Adrenal gland (tissue), 12 donors: ENCODE measurements around the gene GPT2. TPM values are rescaled to one million over a fixed set of nuclear protein-coding genes. Genes with fewer than 3 reads are reported as not detected.

ENCODE experiments used
- DNase-seq, 7 donors: peaks; one replicate each; pipeline ENCODE4 v3.0.0-alpha.2; 2019 to 2020
- H3K27ac ChIP-seq, 5 donors: fragments of 200-600 bp; sonication (generic) in 4 of 5; 1 replicate in 3 of 5; 2 replicates in 2 of 5; pipeline versions ENCODE4 v1.5.1 to v1.8.0; 2016 to 2020; ENCODE audit warnings: mild to moderate bottlenecking in 1 of 5
- H3K27me3 ChIP-seq: fragments of 200-600 bp; 2 replicates; pipeline ENCODE4 v1.8.0; 2021
- H3K36me3 ChIP-seq, 2 donors: fragments of 200-600 bp; replicated peaks in 1 of 2; 1 replicate in 1 of 2; 2 replicates in 1 of 2; pipeline versions ENCODE4 v1.5.1 to v1.8.0; 2018 to 2022
- H3K4me1 ChIP-seq, 2 donors: fragments of 200-600 bp; replicated peaks in 1 of 2; 1 replicate in 1 of 2; 2 replicates in 1 of 2; pipeline versions ENCODE4 v1.5.1 to v1.8.0; 2018 to 2021
- H3K4me3 ChIP-seq, 4 donors: fragments of 200-600 bp; sonication (generic) in 3 of 4; one replicate each; pipeline ENCODE4 v1.5.1; 2016 to 2018
- H3K9me3 ChIP-seq, 3 donors: fragments of 200-600 bp; sonication (generic) in 1 of 3; replicated peaks in 1 of 3; 1 replicate in 2 of 3; 2 replicates in 1 of 3; pipeline versions ENCODE4 v1.5.1 to v1.8.0; 2016 to 2021
- CTCF ChIP-seq, 6 experiments: fragments of 450-650 bp in 4 of 6; fragments of 200-600 bp in 2 of 6; sonication (generic) in 1 of 6; IDR thresholded peaks; 1 replicate in 5 of 6; 2 replicates in 1 of 6; pipeline versions ENCODE4 v1.5.1 to v1.8.0; 2016 to 2021; ENCODE audit warnings: antibody characterized with exemption in 6 of 6, mild to moderate bottlenecking in 2 of 6, moderate library complexity in 1 of 6
- POLR2A ChIP-seq, 2 donors: fragments of 450-650 bp; IDR thresholded peaks; one replicate each; pipeline ENCODE4 v1.6.1; 2017; ENCODE audit warnings: antibody characterized with exemption in 2 of 2, mild to moderate bottlenecking in 2 of 2, moderate library complexity in 1 of 2
- WGBS, 4 donors: extraction: QIAGEN DNeasy Blood & Tissue Kit in 2 of 4; methylation state at CpG; one replicate each; pipeline versions ENCODE4 v1.1.5 to v1.1.7; 2013 to 2017; 5-methylcytosine and 5-hydroxymethylcytosine counted together
- intact Hi-C, 2 donors: fragments of 100-400 bp; cut with DNase I; formaldehyde crosslinking; loops; one replicate each; pipeline versions ENCODE4 v1.14.1 to v1.15.0; 2022 to 2023
- polyA plus RNA-seq, 3 donors: library from polyadenylated mRNA; stranded (reverse); fragments of 200-250 nt in 2 of 3; fragments of 350-450 nt in 1 of 3; fragmentation: Illumina TruSeq in 1 of 3; extraction: RNeasy Lipid Tissue Mini Kit (QIAGEN cat#74804) in 1 of 3; gene quantifications; one replicate each; pipeline ENCODE4 v1.2.3, GENCODE V29; 2013 to 2014
- total RNA-seq, 9 donors: library from RNA; depleted of rRNA in 4 of 9; stranded (reverse); fragments of >200 nt in 4 of 9; fragments of 120-200 nt in 1 of 9; fragmentation: NEBNext Ultra II Directional in 1 of 9; extraction: Animal tissue kit (Norgen Biotek cat#: 25700) in 1 of 9; gene quantifications; one replicate each; pipeline versions ENCODE4 v1.1.0 to v1.2.4, GENCODE V29; 2013 to 2023
- donor health status: healthy with polysubstance abuse.
- donor health status: Bipolar disorder and iron deficiency.
- donor health status: DM: yes; HTN: yes; CAD: no.
- donor health status: DM: no; HTN: no; CAD: no.
- donor health status: DM: no; HTN: no; CAD: no.
- donor health status: DM: yes; HTN: yes; CAD: no.

GPT2 gene
- total and polyA plus RNA-seq, 12 donors = 10.3 to 70.8 (median 21.2) TPM

GRCh38 chr16:46871597-46871996 lies 12.6 kb upstream of the GPT2 start:
- Histone ChIP-seq H3K27ac (no peak overlapping the region), H3K36me3 (no peaks in the 10 kb centered on the region), H3K27me3 (no peaks in the 10 kb centered on the region), H3K4me3 (no peak overlapping the region), H3K9me3 (no peaks in the 10 kb centered on the region), H3K4me1 (no peaks in the 10 kb centered on the region)
- intact Hi-C loops = no loop called here
- DNase-seq = no peak
- WGBS, 4 donors = 82 to 87% (median 84%) methylated on average over 7 to 8 of the region's 8 CpGs
- TF ChIP-seq CTCF (IDR thresholded peaks at IDR 0.05) (no peak), POLR2A (IDR thresholded peaks at IDR 0.05) (no peak)

- DNase-seq = no peak
- H3K27ac ChIP-seq = no peak overlapping the region
- H3K36me3 ChIP-seq = no peaks in the 10 kb centered on the region
- intact Hi-C loops = no loop called here
- no peaks in the 10 kb centered on the region for H3K9me3 ChIP-seq
- H3K4me3 ChIP-seq = no peak overlapping the region
- TF ChIP-seq POLR2A (IDR thresholded peaks at IDR 0.05) (no peak), CTCF (IDR thresholded peaks at IDR 0.05) (no peak)
- H3K4me1 ChIP-seq = no peaks in the 10 kb centered on the region
- 87 to 94% (median 89%) methylated on average over 3 of the region's 3 CpGs for WGBS, 4 donors
- no peaks in the 10 kb centered on the region for H3K27me3 ChIP-seq
Measured at GRCh38 chr16:46873201-46873600, 11.0 kb upstream of the GPT2 start.

- no peak overlapping the region for H3K4me3 ChIP-seq
- DNase-seq = no peak
- no peaks in the 10 kb centered on the region for H3K27me3 ChIP-seq
- no peaks in the 10 kb centered on the region for H3K4me1 ChIP-seq
- WGBS, 4 donors = 82 to 95% (median 92%) methylated on average over 8 of the region's 8 CpGs
- no peaks in the 10 kb centered on the region for H3K36me3 ChIP-seq
- no peaks in the 10 kb centered on the region for H3K9me3 ChIP-seq
- TF ChIP-seq POLR2A (IDR thresholded peaks at IDR 0.05) = no peak
- TF ChIP-seq CTCF (IDR thresholded peaks at IDR 0.05) = no peak
- intact Hi-C loops = no loop called here
- H3K27ac ChIP-seq = no peak overlapping the region
Measured at GRCh38 chr16:46875243-46875642, 8.9 kb upstream of the GPT2 start.

- H3K9me3 ChIP-seq = no peaks in the 10 kb centered on the region
- TF ChIP-seq POLR2A (IDR thresholded peaks at IDR 0.05) (no peak), CTCF (IDR thresholded peaks at IDR 0.05) (no peak)
- no peaks in the 10 kb centered on the region for H3K27me3 ChIP-seq
- intact Hi-C loops = no loop called here
- WGBS, 4 donors = 63 to 84% (median 73%) methylated on average over 8 to 9 of the region's 9 CpGs
- peaks cover 0 to 15% of the 10 kb centered on the region in 2 donors for H3K4me1 ChIP-seq
- DNase-seq = peak in 1 of 7 donors; percentile 33
- H3K36me3 ChIP-seq = no peaks in the 10 kb centered on the region
- H3K4me3 ChIP-seq = no peak overlapping the region
- no peak overlapping the region for H3K27ac ChIP-seq
Measured at GRCh38 chr16:46882304-46882939, 1.7 kb upstream of the GPT2 start.
